ENCODE measurements around the gene PLPP4. TPM values are rescaled to one million over a fixed set of nuclear protein-coding genes. Genes with fewer than 3 reads are reported as not detected.

Gene PLPP4
- polyA plus RNA-seq, 1 of the 3 experiments (the other 2 are of a cell fraction): 27.9 TPM

DNA sequence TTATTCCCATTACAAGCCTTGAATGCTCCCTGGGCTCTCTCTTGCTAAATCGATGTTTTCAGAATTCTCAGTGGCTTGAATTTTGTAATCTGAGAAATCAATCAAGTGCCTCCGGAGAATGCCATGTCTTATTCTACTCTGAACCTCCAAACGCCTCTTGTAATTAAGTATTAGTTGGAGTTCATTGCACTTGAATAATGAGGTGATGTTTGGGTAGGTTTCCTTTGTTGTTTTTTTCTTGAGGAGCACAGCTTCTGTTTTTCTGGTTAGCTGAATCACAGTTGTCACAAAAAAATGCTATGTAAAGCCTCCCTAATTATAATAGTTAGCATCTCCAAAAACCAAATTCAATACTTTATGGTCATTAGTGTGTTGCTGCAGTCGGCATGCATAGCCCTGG lies 100.3 kb downstream of the PLPP4 start (continued):
- no peak for TF ChIP-seq JUND (IDR thresholded peaks at IDR 0.05)
- no peak for TF ChIP-seq SIN3A (IDR thresholded peaks at IDR 0.05; ENCODE audit: borderline replicate concordance, low read depth, low read length)
- no peak for TF ChIP-seq CHD2 (IDR thresholded peaks at IDR 0.05; ENCODE audit: low read length, partially characterized antibody)
- TF ChIP-seq YY1 (IDR thresholded peaks at IDR 0.05; ENCODE audit: low read depth): no peak
- TF ChIP-seq TAF1 (IDR thresholded peaks at IDR 0.05; ENCODE audit: borderline replicate concordance, low read depth, low read length): no peak
- no peak for TF ChIP-seq EZH2phosphoT487 (IDR thresholded peaks at IDR 0.05; ENCODE audit: borderline replicate concordance, low read depth)

DNA sequence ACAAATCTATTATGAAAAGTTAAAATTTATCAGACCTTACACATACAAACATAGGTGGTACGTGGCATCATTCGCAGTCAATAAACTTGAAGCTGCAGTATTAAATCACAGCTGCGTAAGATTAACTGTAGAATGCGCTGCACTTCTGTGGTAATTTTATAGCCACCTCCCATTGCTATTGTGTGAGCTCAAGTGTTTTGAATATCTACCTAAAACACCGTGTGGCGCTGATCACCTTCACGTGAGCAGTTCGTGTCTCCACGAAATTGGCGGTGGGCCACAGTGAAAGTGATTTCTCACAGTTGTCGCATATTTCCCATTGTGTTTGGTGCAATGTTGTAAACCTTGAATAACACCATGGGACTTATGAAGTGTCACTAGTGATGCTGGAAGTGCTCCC lies 102.8 kb downstream of the PLPP4 start:
- TF ChIP-seq, protein P1, sequence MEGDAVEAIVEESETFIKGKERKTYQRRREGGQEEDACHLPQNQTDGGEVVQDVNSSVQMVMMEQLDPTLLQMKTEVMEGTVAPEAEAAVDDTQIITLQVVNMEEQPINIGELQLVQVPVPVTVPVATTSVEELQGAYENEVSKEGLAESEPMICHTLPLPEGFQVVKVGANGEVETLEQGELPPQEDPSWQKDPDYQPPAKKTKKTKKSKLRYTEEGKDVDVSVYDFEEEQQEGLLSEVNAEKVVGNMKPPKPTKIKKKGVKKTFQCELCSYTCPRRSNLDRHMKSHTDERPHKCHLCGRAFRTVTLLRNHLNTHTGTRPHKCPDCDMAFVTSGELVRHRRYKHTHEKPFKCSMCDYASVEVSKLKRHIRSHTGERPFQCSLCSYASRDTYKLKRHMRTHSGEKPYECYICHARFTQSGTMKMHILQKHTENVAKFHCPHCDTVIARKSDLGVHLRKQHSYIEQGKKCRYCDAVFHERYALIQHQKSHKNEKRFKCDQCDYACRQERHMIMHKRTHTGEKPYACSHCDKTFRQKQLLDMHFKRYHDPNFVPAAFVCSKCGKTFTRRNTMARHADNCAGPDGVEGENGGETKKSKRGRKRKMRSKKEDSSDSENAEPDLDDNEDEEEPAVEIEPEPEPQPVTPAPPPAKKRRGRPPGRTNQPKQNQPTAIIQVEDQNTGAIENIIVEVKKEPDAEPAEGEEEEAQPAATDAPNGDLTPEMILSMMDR (IDR thresholded peaks at IDR 0.05): no peak
- TF ChIP-seq MEF2A (IDR thresholded peaks at IDR 0.05; ENCODE audit: borderline replicate concordance, low read depth) (no peak), SIN3A (IDR thresholded peaks at IDR 0.05; ENCODE audit: borderline replicate concordance, low read depth, low read length) (no peak), YY1 (IDR thresholded peaks at IDR 0.05; ENCODE audit: low read depth) (no peak), FOXM1 (IDR thresholded peaks at IDR 0.05; ENCODE audit: low read depth) (no peak), TEAD4 (IDR thresholded peaks at IDR 0.05; ENCODE audit: borderline replicate concordance, insufficient read depth) (no peak), RCOR1 (IDR thresholded peaks at IDR 0.05; ENCODE audit: low read length) (no peak), GATA2 (CRISPR knock-in tag; IDR thresholded peaks at IDR 0.05) (no peak), EZH2phosphoT487 (IDR thresholded peaks at IDR 0.05; ENCODE audit: borderline replicate concordance, low read depth) (no peak), CHD2 (IDR thresholded peaks at IDR 0.05; ENCODE audit: low read length, partially characterized antibody) (no peak), RAD21 (IDR thresholded peaks at IDR 0.05; ENCODE audit: low read length) (no peak)
- TF ChIP-seq, protein P2, sequence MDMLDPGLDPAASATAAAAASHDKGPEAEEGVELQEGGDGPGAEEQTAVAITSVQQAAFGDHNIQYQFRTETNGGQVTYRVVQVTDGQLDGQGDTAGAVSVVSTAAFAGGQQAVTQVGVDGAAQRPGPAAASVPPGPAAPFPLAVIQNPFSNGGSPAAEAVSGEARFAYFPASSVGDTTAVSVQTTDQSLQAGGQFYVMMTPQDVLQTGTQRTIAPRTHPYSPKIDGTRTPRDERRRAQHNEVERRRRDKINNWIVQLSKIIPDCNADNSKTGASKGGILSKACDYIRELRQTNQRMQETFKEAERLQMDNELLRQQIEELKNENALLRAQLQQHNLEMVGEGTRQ (IDR thresholded peaks at IDR 0.05; ENCODE audit: borderline replicate concordance, low read depth, low read length): no peak
- TF ChIP-seq, protein P3, sequence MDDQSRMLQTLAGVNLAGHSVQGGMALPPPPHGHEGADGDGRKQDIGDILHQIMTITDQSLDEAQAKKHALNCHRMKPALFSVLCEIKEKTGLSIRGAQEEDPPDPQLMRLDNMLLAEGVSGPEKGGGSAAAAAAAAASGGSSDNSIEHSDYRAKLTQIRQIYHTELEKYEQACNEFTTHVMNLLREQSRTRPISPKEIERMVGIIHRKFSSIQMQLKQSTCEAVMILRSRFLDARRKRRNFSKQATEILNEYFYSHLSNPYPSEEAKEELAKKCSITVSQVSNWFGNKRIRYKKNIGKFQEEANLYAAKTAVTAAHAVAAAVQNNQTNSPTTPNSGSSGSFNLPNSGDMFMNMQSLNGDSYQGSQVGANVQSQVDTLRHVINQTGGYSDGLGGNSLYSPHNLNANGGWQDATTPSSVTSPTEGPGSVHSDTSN (IDR thresholded peaks at IDR 0.05): no peak
- TF ChIP-seq, protein P4, sequence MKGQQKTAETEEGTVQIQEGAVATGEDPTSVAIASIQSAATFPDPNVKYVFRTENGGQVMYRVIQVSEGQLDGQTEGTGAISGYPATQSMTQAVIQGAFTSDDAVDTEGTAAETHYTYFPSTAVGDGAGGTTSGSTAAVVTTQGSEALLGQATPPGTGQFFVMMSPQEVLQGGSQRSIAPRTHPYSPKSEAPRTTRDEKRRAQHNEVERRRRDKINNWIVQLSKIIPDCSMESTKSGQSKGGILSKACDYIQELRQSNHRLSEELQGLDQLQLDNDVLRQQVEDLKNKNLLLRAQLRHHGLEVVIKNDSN (IDR thresholded peaks at IDR 0.05; ENCODE audit: borderline replicate concordance, low read depth): no peak
- TF ChIP-seq, protein P5, sequence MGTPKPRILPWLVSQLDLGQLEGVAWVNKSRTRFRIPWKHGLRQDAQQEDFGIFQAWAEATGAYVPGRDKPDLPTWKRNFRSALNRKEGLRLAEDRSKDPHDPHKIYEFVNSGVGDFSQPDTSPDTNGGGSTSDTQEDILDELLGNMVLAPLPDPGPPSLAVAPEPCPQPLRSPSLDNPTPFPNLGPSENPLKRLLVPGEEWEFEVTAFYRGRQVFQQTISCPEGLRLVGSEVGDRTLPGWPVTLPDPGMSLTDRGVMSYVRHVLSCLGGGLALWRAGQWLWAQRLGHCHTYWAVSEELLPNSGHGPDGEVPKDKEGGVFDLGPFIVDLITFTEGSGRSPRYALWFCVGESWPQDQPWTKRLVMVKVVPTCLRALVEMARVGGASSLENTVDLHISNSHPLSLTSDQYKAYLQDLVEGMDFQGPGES (IDR thresholded peaks at IDR 0.05; ENCODE audit: low read depth, low read length): no peak
- H3K9ac ChIP-seq: no peak overlapping the region
- H3K4me1 ChIP-seq (ENCODE audit: control insufficient read depth in 1 of 2, insufficient read depth in 2 of 2, low read depth in 1 of 2, low read length in 1 of 2): no peaks in the 10 kb centered on the region; a peak in 1 of 4 replicates
- no peaks in the 10 kb centered on the region for H3K9me2 ChIP-seq
- H3K36me3 ChIP-seq (replicated peaks in 1 of 2; ENCODE audit: control insufficient read depth in 1 of 2, insufficient read depth in 2 of 2, low read length in 1 of 2): peaks cover 0 to 17% of the 10 kb centered on the region in 2 experiments
- no peak overlapping the region for H3K27ac ChIP-seq (ENCODE audit: low read depth in 2 of 2, low read length in 1 of 2)
- H3K9me3 ChIP-seq: no peaks in the 10 kb centered on the region; the same call in 1 of the 2 replicates
- no peak overlapping the region for H3K4me3 ChIP-seq (ENCODE audit: low read depth in 2 of 2, low read length in 1 of 2)
- POLR2A ChIA-PET: no interaction called here
- CTCF ChIA-PET: interaction anchor here (0.7 to 1.1 kb wide), 2 partner anchors 30 to 36 kb away, joined by 3 read pairs; no protein-coding TSS in a partner anchor
- H2AFZ ChIP-seq (ENCODE audit: low read depth): no peak overlapping the region
- WGBS (ENCODE audit: low lambda C conversion rate): 88% methylated on average over 11 of the region's 11 CpGs
- no peak overlapping the region for H3K4me2 ChIP-seq
- H4K20me1 ChIP-seq (ENCODE audit: insufficient read depth): no peaks in the 10 kb centered on the region
- H3F3A ChIP-seq (replicated peaks; ENCODE audit: insufficient read depth): no peaks in the 10 kb centered on the region
- peaks cover 84% of the 10 kb centered on the region for H3K79me2 ChIP-seq (ENCODE audit: insufficient read depth)
- no peaks in the 10 kb centered on the region for H3K27me3 ChIP-seq (ENCODE audit: insufficient read depth)
- DNase-seq: no peak

Data from SK-N-SH (cell line).